Measurements from ENCODE around the gene FAM3D.

Gene FAM3D

GRCh38 chr3:58645726-58646125, 20.8 kb downstream of the FAM3D start:
- DNase-seq (ENCODE audit: low read depth), result no peak
- no peak for TF ChIP-seq CTCF (IDR thresholded peaks at IDR 0.05; ENCODE audit: low read depth, low read length, missing control alignments)
- no peak overlapping the region for H3K4me3 ChIP-seq (ENCODE audit: low read depth, low read length)

- DNase-seq (ENCODE audit: low read depth), result no peak
- no peak for TF ChIP-seq CTCF (IDR thresholded peaks at IDR 0.05; ENCODE audit: low read depth, low read length, missing control alignments)
- no peak overlapping the region for H3K4me3 ChIP-seq (ENCODE audit: low read depth, low read length)
Observed at GRCh38 chr3:58642846-58643245, 23.7 kb downstream of the FAM3D start.

GRCh38 chr3:58640700-58641372, 25.7 kb downstream of the FAM3D start:
- TF ChIP-seq CTCF (IDR thresholded peaks at IDR 0.05; ENCODE audit: low read depth, low read length, missing control alignments), result peak; percentile 96
- no peak overlapping the region for H3K4me3 ChIP-seq (ENCODE audit: low read depth, low read length)
- DNase-seq (ENCODE audit: low read depth), result no peak

GRCh38 chr3:58639842-58640241, 26.7 kb downstream of the FAM3D start:
- no peak overlapping the region for H3K4me3 ChIP-seq (ENCODE audit: low read depth, low read length)
- no peak for DNase-seq (ENCODE audit: low read depth)
- no peak for TF ChIP-seq CTCF (IDR thresholded peaks at IDR 0.05; ENCODE audit: low read depth, low read length, missing control alignments)

- DNase-seq (ENCODE audit: low read depth), result no peak
Observed at GRCh38 chr3:58639001-58639400, 27.6 kb downstream of the FAM3D start.

GRCh38 chr3:58638591-58638990, 28.0 kb downstream of the FAM3D start:
- TF ChIP-seq CTCF (IDR thresholded peaks at IDR 0.05; ENCODE audit: low read depth, low read length, missing control alignments), result no peak
- no peak for DNase-seq (ENCODE audit: low read depth)
- H3K4me3 ChIP-seq (ENCODE audit: low read depth, low read length), result no peak overlapping the region

More at GRCh38 chr3:58639001-58639400, 27.6 kb downstream of the FAM3D start:
- no peak for TF ChIP-seq CTCF (IDR thresholded peaks at IDR 0.05; ENCODE audit: low read depth, low read length, missing control alignments)
- no peak overlapping the region for H3K4me3 ChIP-seq (ENCODE audit: low read depth, low read length)

GRCh38 chr3:58637509-58637908, 29.1 kb downstream of the FAM3D start:
- no peak for DNase-seq (ENCODE audit: low read depth)
- no peak for TF ChIP-seq CTCF (IDR thresholded peaks at IDR 0.05; ENCODE audit: low read depth, low read length, missing control alignments)
- H3K4me3 ChIP-seq (ENCODE audit: low read depth, low read length), result no peak overlapping the region

Measured in GM12864 (cell line).